GM06990 (cell line): ENCODE measurements around the gene MAP1A.

Source experiments
- DNase-seq: peaks from one replicate; pipeline ENCODE4 v3.0.0-alpha.2; 2011; ENCODE audit not compliant: insufficient read length; ENCODE audit errors: extremely low read depth
- H3K27me3 ChIP-seq: replicated peaks from 2 replicates; pipeline ENCODE4 v1.6.0; 2011; ENCODE audit warnings: low read length; ENCODE audit not compliant: control insufficient read depth, insufficient read depth
- H3K36me3 ChIP-seq: 2 replicates; pipeline ENCODE4 v1.5.1; 2011; ENCODE audit warnings: low read length; ENCODE audit not compliant: control insufficient read depth, insufficient read depth
- H3K4me3 ChIP-seq: replicated peaks from 2 replicates; pipeline ENCODE4 v1.5.1; 2011; ENCODE audit warnings: low read depth, mild to moderate bottlenecking, control low read depth, low read length
- TF ChIP-seq, protein P1 (sequence below): IDR thresholded peaks from 2 replicates; pipeline ENCODE4 v1.5.1; 2011; ENCODE audit warnings: low read length, control low read depth, mild to moderate bottlenecking, inconsistent platforms; ENCODE audit not compliant: insufficient read depth, poor library complexity, severe bottlenecking

MAP1A gene

DNA sequence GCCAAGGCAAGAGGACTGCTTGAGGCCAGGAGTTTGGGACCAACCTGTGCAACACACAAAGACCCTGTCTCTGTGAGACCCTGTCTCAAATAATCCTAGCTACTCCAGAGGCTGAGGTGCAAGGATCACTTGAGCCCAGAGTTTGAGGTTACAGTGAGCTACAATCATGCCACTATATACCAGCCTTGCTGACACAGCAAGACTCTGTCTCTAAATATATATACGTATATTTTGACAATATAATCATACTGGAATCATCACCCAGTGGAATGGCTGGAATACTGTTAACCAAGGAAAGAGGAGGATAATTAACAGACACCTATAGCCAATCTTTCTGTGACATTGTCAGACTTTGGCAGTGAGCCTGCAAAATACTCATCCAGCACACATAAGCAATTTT, 9.0 kb upstream of the MAP1A start:
- no peaks in the 10 kb centered on the region for H3K36me3 ChIP-seq
- TF ChIP-seq, protein P1, sequence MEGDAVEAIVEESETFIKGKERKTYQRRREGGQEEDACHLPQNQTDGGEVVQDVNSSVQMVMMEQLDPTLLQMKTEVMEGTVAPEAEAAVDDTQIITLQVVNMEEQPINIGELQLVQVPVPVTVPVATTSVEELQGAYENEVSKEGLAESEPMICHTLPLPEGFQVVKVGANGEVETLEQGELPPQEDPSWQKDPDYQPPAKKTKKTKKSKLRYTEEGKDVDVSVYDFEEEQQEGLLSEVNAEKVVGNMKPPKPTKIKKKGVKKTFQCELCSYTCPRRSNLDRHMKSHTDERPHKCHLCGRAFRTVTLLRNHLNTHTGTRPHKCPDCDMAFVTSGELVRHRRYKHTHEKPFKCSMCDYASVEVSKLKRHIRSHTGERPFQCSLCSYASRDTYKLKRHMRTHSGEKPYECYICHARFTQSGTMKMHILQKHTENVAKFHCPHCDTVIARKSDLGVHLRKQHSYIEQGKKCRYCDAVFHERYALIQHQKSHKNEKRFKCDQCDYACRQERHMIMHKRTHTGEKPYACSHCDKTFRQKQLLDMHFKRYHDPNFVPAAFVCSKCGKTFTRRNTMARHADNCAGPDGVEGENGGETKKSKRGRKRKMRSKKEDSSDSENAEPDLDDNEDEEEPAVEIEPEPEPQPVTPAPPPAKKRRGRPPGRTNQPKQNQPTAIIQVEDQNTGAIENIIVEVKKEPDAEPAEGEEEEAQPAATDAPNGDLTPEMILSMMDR, result no peak
- no peak overlapping the region for H3K4me3 ChIP-seq
- no peaks in the 10 kb centered on the region for H3K27me3 ChIP-seq
- DNase-seq, result no peak

DNA sequence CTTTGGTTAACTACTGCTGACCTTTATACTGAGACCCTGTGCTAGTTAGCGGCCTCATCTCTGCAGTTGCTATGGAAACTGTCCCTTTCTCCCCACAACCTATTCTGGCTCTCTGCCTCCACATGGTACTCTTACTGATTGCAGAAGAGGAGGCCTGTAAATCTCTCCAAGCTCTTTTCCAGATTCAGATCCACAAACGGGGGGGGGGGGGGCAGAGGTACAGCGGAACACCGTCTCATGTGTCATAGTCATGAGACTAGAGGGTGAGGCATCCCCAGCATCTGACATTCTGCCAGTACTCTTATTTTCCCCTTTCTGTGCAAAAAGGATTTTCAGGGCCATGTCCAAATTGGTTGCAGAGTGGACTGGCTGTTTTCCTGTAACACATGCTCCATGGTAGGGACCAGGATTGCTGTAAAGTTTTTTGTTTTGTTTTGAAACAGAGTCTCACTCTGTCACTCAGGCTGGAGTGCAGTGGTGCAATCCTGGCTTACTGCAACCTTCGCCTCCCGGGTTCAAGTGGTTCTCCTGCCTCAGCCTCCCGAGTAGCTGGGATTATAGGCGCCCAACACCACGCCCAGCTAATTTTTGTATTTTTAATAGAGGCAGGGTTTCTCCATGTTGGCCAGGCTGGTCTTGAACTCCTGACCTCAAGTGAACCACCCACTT, 8.3 kb upstream of the MAP1A start:
- no peak overlapping the region for H3K4me3 ChIP-seq
- no peak for DNase-seq
- no peaks in the 10 kb centered on the region for H3K27me3 ChIP-seq
- no peaks in the 10 kb centered on the region for H3K36me3 ChIP-seq
- TF ChIP-seq, protein P1, result no peak

DNA sequence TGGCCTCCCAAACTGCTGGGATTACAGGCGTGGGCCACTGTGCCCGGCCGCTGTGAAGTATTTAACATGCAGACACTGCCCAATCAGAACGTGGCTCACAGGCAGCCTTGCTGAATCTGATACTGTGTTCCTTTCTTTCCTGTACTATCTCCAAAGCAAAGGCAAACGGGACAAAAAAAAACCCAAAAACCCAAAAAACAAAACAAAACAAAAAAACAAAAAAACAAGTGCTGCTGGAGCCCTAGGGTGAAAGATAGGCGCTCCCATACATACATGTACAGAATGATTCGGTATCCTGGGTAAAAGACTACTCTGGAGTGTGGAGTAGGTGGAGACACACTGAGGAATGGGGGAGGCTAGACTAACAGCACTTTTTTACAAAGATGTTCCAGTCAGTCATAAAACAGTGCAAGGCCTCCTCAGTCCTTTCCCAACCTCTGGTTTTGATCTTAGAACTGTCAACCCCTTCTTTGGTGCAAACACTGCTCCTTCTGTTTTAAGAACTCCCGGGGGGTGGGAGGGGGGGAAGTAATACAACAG, 7.7 kb upstream of the MAP1A start:
- no peak for DNase-seq
- Histone ChIP-seq H3K27me3 (no peaks in the 10 kb centered on the region), H3K36me3 (no peaks in the 10 kb centered on the region), H3K4me3 (peak overlapping the region; percentile 68)
- TF ChIP-seq, protein P1, result no peak

DNA sequence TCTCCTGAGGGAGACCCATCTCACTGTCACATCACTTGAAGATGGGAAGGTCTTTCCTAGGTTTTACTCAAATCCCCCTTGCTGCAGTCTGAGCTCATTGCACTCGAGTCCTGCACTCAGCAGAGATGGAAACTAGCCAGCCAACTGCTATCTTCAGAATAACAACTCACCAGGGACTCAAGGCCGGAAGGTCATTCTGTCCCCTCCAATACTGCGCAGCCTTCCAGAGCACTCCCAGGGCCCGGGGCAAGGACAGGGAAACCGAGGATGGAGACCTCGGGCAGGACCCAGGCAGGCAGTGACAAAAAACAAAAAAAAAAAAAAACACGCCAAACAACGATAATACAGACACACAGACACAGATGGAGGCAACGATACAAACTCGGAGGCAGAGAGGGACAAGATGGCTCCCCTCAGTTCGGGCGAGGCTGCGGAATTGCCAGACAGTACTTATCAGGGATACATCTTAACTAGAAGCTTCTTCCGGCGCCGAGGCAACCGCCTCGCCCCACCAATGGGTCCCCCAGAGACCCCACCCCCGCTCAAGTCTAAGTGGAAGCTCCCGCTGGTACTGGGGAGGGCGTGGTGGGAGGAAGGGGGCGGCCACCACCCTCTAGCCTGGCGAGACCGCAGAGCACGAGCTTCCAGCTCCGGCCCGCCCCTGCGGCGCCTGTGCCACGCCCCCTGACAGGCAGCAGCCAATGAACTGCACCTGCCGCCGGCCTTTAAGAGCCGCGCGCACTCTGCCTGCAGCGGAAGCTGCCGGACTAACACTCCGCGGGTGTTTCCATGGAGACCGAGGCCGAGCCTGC, 7.0 kb upstream of the MAP1A start:
- Histone ChIP-seq H3K27me3 (no peaks in the 10 kb centered on the region), H3K4me3 (peak overlapping the region; percentile 68), H3K36me3 (no peaks in the 10 kb centered on the region)
- TF ChIP-seq, protein P1, result no peak
- peak; percentile 99 for DNase-seq

DNA sequence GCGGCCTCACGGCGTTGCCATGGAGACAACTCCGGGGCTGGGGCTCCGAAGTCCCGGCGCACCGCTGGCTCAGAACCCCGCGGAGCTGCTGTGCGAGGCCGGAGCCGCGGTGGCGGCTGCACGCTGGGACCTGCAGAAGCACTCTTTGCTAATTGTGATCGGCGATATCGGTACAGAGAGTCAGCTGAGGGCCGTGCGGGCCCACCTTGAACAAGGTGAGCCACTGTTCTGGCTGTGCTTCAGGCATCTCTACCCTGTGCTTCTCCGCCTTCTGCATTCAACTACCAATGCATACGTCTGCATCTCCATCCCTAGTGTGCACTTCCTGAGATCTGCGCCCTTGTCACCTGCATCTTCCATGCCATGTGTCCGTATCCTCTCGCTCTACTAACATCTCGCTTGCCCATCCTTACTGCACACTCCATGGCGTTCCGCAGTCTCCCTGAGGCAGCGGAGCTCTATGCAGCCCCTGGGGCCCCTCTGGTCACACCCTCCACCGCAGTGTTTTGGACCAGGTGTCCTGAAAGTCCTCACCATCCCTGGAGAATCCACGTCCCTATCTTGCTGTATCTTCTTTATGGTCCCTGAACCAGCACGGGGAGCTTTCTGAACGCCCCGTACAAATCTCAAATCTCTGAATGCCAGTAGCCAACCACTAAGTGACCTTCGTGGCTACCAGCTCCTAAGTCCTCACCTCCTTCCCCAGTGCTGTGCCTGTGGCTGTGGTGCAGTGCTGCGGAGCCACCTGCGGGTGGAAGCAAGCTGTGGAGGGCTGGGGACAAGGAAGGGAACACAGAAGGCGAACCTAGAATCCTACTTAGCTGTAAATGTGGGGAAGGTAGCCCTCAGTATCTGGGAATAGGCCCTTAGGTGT, 6.2 kb upstream of the MAP1A start:
- Histone ChIP-seq H3K36me3 (no peaks in the 10 kb centered on the region), H3K4me3 (peak overlapping the region; percentile 68), H3K27me3 (no peaks in the 10 kb centered on the region; the same call in 1 of the 2 replicates)
- DNase-seq, result no peak
- TF ChIP-seq, protein P1, result peak; percentile 23
